ENCODE data around the gene SEPSECS. TPM values are rescaled to one million over a fixed set of nuclear protein-coding genes. Genes with fewer than 3 reads are reported as not detected.

SEPSECS gene
- total RNA-seq (2011; cell fraction: chromatin; rRNA removed; ENCODE audit: low replicate concordance), result 8.9 and 33.9 TPM in 2 replicates
- 6.2 TPM in 2 replicates for total RNA-seq (2011; cell fraction: nucleolus; rRNA removed)
- total RNA-seq (2011; cell fraction: nucleoplasm; rRNA removed), result 12.7 and 20.5 TPM in 2 replicates
- 5.2 and 5.7 TPM in 2 replicates for total RNA-seq (2014; rRNA removed)
- total RNA-seq (2014; rRNA removed; fragmentation: Illumina TruSeq; extraction: Trizol), result 10.4 and 13.0 TPM in 2 replicates
- 7.2 and 7.9 TPM in 2 replicates for total RNA-seq (2015; rRNA removed; fragmentation: Illumina TruSeq; extraction: Trizol)
- 10.5 and 12.5 TPM in 2 replicates for total RNA-seq (2021)
- polyA plus RNA-seq (2011; rRNA removed), result 16.9 and 17.2 TPM in 2 replicates
- polyA plus RNA-seq (2011; cell fraction: cytosol; rRNA removed), result 3.7 and 7.0 TPM in 2 replicates
- polyA plus RNA-seq (2011; cell fraction: nucleus; rRNA removed), result 14.6 and 22.0 TPM in 2 replicates
- polyA plus RNA-seq (2012), result 4.7 and 5.9 TPM in 2 replicates
- polyA plus RNA-seq (2014; fragmentation: Illumina TruSeq; extraction: Trizol), result 7.7 and 7.9 TPM in 2 replicates
- 1 to 10 TPM; 3.9 to 4.9 TPM for polyA plus RNA-seq (2014; fragmentation: Nextera tagmentation; extraction: Ambion mirVana)
- polyA plus RNA-seq (2014; rRNA removed), result 6.5 and 8.9 TPM in 2 replicates
- polyA minus RNA-seq (2011; rRNA and poly(A)+ RNA removed), result 24.6 and 26.4 TPM in 2 replicates
- polyA minus RNA-seq (2011; cell fraction: cytosol; rRNA and poly(A)+ RNA removed), result 6.0 and 7.9 TPM in 2 replicates
- 13.1 and 23.7 TPM in 2 replicates for polyA minus RNA-seq (2011; cell fraction: nucleus; rRNA and poly(A)+ RNA removed)
- Bru-seq, nascent RNA, result percentile 72 among the genes with signal in this experiment
- BruChase-seq, experiment 1, labeled RNA remaining after a 2-hour chase, result percentile 74 among the genes with signal in this experiment
- BruChase-seq, experiment 2, labeled RNA remaining after a 6-hour chase, result percentile 70 among the genes with signal in this experiment
- long read RNA-seq, experiment 1, full-length matches to known transcripts, result 20 of 36 reads
- long read RNA-seq, experiment 1, partial matches to known transcripts, result 9 of 36 reads
- long read RNA-seq, experiment 1, other reads (novel, unspliced or antisense), result 7 of 36 reads
- long read RNA-seq, experiment 2, full-length matches to known transcripts, result 2 of 6 reads
- long read RNA-seq, experiment 2, partial matches to known transcripts, result 0 of 6 reads
- long read RNA-seq, experiment 2, other reads (novel, unspliced or antisense), result 4 of 6 reads
- long read RNA-seq, experiment 3, full-length matches to known transcripts, result 6 of 10 reads
- long read RNA-seq, experiment 3, partial matches to known transcripts, result 2 of 10 reads
- long read RNA-seq, experiment 3, other reads (novel, unspliced or antisense), result 2 of 10 reads

DNA sequence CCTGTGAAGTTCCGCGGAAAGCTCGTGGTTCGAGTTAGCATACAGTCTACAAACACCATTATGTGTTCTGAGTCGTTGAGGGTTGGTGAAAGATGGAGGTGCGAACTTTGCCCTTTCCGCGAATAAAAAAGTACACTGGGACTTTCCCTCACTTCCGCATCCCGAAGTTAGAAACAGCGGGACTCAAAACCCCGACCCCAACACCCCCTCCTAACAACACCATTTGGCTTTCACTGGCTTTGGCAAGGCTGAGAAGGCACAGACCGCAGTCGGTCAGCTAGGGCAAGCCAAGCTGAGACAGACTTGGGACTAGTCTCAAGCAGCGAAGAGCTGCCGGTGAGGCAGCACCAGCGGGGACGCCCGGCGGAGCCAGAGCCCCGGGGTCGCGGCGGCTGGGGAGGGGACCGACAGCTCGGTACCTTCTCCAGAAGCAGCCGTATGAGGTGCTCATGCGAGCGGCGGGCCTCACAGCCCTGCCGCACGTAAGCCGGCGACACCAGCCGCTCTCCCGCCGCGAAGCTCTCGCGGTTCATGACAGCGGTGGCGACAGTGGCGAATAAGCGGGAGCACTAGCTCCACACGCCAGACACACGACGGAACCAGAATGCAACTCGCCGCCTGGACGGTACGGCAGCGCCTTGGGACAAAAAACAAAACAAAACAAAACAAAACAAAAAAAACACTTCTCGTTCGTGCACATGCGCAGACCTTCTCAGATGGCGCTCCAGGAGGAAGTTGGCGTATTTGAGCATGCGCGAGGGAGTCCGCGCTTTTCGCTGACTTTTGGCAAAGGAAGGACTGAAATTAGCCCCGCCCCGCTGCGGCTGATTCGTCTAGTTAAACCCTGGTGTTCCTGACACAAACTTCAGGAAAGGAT lies at the start of gene SEPSECS:
TSS of gene SEPSECS (minus strand) at position 613 of the 877 bp plus-strand sequence. CDS start at position 533, 80 bp downstream.
- intact Hi-C loops (cut with micrococcal nuclease), result no loop called here
- DNase-seq (ENCODE audit: extremely low read depth in 1 of 4, low spot score in 3 of 4) (peak; percentile 80 to 98 (median 88)), ATAC-seq (peak; percentile 89), FAIRE-seq (peak; percentile 99)
- under 1% methylated on average over 48 of the region's 66 CpGs for WGBS (ENCODE audit: insufficient coverage, low coverage, missing lambda C conversion rate)
- Histone ChIP-seq H3K4me2 (ENCODE audit: insufficient read depth, low read length) (peak within 1 kb of the TSS; percentile 80), H3K9me1 (ENCODE audit: control insufficient read depth, insufficient read depth, low read length) (no peaks in the 10 kb centered on the region), H3K79me2 (ENCODE audit: control insufficient read depth, insufficient read depth, low read length) (peaks cover 20% of the 10 kb centered on the region), H3K27me3 (ENCODE audit: control insufficient read depth in 2 of 2, insufficient read depth in 2 of 2, low read length in 2 of 2) (no peaks in the 10 kb centered on the region), H3K27ac (ENCODE audit: extremely low read depth, low read depth, low read length) (peak within 1 kb of the TSS; percentile 87), H3K36me3 (ENCODE audit: control insufficient read depth, insufficient read depth, low read length) (peaks cover 10% of the 10 kb centered on the region), H2AFZ (ENCODE audit: low read depth, low read length) (peak within 1 kb of the TSS; percentile 85), H3K9ac (ENCODE audit: insufficient read depth in 1 of 2, low read depth in 2 of 2, low read length in 2 of 2) (peak within 1 kb of the TSS; percentile 79 to 98), H3K4me3 (peak within 1 kb of the TSS; percentile 57), H4K20me1 (replicated peaks; ENCODE audit: control insufficient read depth, insufficient read depth, low read length) (no peaks in the 10 kb centered on the region), H3K4me1 (replicated peaks in 1 of 2; ENCODE audit: control insufficient read depth in 2 of 2, insufficient read depth in 2 of 2, low read length in 2 of 2) (peaks cover 8 to 10% of the 10 kb centered on the region in 2 experiments; a peak in 4 of 5 replicates), H3K9me3 (replicated peaks; ENCODE audit: control insufficient read depth, insufficient read depth, low read depth, low read length) (no peaks in the 10 kb centered on the region)
- ChIA-PET POLR2A (interaction anchor here (0.5 to 2.0 kb wide), 9 partner anchors 12 to 258 kb away, joined by 3 to 5 read pairs (median 3); no protein-coding TSS in a partner anchor), CTCF (ENCODE audit: low intra/inter-chr PET ratio) (no interaction called here)
- in situ Hi-C loops (cut with MboI), result no loop called here
- TSS peak; percentile 55 for BruUV-seq (replicated peaks)
- TF ChIP-seq, protein P1, sequence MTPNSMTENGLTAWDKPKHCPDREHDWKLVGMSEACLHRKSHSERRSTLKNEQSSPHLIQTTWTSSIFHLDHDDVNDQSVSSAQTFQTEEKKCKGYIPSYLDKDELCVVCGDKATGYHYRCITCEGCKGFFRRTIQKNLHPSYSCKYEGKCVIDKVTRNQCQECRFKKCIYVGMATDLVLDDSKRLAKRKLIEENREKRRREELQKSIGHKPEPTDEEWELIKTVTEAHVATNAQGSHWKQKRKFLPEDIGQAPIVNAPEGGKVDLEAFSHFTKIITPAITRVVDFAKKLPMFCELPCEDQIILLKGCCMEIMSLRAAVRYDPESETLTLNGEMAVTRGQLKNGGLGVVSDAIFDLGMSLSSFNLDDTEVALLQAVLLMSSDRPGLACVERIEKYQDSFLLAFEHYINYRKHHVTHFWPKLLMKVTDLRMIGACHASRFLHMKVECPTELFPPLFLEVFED (CRISPR knock-in tag; conservative IDR thresholded peaks at IDR 0.05), result no peak
- TF ChIP-seq CHD4 (IDR thresholded peaks at IDR 0.05; ENCODE audit: insufficient read depth, insufficient replicate concordance, low read depth, low read length, poor library complexity, severe bottlenecking) (no peak), CEBPZ (IDR thresholded peaks at IDR 0.05; ENCODE audit: borderline replicate concordance, low read depth, low read length) (no peak), PKNOX1 (IDR thresholded peaks at IDR 0.05) (0 out of 2 replicates have a peak, but pooled peaks have one; percentile 16), CBFB (CRISPR knock-in tag; IDR thresholded peaks at IDR 0.05) (peak; percentile 64; the same call in 1 of the 2 replicates), SAP30 (IDR thresholded peaks at IDR 0.05; ENCODE audit: borderline replicate concordance, insufficient read depth, low read depth, low read length, poor library complexity, severe bottlenecking) (peak; percentile 69)
